ENCODE measurements around the gene CHCHD2. TPM values are rescaled to one million over a fixed set of nuclear protein-coding genes. Genes with fewer than 3 reads are reported as not detected.
"Not testable (repeated sequence)": the region's sequence is repeated elsewhere in the genome, so short reads cannot be mapped to it uniquely, and the experiment has no call there.

Gene CHCHD2
- total RNA-seq, 1 donor from 2014 or later = 200 TPM

DNA sequence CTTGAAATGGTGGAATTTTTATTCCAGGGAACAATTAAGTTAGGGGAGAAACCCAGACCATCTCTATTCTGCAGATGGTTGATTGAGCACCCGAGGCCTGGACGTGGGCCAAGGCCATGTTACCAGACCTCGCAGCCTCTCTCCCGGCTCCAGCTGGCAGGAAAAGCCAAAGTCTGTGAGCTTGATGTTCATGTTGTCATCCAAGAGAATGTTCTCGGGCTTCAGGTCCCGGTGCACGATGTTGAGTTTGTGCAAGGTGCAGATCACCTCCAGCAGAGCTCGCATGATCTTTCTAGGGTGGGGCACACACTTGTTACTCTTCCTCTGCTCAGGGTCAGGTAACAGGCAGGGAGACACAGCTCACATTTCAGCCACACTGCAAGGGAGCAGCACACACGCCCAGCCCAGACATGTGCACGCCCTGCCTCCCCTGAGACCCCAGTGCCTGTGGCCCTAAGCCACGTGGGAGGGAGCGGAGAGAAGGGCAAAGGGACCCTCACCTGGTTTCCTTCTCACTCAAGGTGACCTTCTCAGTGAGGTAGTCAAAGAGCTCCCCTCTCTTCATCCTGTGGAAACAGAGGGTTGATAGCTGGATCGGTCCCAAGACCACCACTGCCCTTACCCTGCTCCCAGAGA, 23.0 kb downstream of the CHCHD2 start:
- DNase-seq (peak; percentile 59), ATAC-seq (no peak)
- Histone ChIP-seq H3K36me3 (peaks cover 31% of the 10 kb centered on the region), H3K4me3 (no peak overlapping the region), H3K27me3 (no peaks in the 10 kb centered on the region), H3K9me3 (no peaks in the 10 kb centered on the region), H3K27ac (no peak overlapping the region), H3K4me1 (peaks cover 9% of the 10 kb centered on the region)
- TF ChIP-seq, protein P1, sequence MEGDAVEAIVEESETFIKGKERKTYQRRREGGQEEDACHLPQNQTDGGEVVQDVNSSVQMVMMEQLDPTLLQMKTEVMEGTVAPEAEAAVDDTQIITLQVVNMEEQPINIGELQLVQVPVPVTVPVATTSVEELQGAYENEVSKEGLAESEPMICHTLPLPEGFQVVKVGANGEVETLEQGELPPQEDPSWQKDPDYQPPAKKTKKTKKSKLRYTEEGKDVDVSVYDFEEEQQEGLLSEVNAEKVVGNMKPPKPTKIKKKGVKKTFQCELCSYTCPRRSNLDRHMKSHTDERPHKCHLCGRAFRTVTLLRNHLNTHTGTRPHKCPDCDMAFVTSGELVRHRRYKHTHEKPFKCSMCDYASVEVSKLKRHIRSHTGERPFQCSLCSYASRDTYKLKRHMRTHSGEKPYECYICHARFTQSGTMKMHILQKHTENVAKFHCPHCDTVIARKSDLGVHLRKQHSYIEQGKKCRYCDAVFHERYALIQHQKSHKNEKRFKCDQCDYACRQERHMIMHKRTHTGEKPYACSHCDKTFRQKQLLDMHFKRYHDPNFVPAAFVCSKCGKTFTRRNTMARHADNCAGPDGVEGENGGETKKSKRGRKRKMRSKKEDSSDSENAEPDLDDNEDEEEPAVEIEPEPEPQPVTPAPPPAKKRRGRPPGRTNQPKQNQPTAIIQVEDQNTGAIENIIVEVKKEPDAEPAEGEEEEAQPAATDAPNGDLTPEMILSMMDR (IDR thresholded peaks at IDR 0.05) = no peak
- intact Hi-C loops (cut with DNase I) = no loop called here

DNA sequence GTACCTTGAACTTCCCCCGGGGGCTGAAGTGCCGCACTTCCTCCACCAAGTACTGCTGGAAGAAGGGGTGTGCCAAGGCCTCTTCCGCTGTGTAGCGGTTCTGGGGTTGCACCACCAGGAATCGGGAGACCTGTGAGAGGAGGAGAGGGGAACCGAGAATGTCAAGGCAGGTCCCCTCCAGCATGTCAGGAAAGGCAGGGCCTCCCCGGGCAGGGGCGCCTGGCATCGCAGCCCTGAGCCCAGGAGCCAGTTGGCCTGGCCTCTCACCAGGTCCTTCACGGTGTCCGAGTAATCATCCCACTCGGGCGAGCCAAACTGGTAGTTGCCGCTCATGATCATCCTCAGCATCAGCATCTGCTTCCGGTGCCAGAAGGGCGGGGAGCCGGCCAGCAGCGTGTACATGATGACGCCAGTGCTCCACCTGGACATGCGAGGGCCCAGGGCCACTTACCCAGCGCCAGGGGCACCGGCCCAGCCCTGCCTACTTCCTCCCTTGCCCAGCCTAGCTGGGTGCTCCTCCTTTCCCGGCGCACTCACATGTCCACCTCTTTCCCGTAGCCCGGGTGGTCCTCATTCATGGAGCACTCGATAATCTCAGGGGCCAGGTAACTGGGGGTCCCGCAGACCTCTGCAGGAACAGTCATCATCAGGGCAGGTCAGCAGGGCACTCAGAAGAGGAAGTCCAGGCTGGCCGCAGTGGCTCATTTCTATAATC, 24.5 kb downstream of the CHCHD2 start:
- TF ChIP-seq, protein P1 (IDR thresholded peaks at IDR 0.05) = no peak
- Histone ChIP-seq H3K27ac (no peak overlapping the region), H3K4me3 (no peak overlapping the region), H3K27me3 (no peaks in the 10 kb centered on the region), H3K4me1 (peaks cover 9% of the 10 kb centered on the region), H3K9me3 (no peaks in the 10 kb centered on the region), H3K36me3 (peaks cover 39% of the 10 kb centered on the region)
- DNase-seq = peak; percentile 52
- ATAC-seq = no peak
- intact Hi-C loops (cut with DNase I) = no loop called here

DNA sequence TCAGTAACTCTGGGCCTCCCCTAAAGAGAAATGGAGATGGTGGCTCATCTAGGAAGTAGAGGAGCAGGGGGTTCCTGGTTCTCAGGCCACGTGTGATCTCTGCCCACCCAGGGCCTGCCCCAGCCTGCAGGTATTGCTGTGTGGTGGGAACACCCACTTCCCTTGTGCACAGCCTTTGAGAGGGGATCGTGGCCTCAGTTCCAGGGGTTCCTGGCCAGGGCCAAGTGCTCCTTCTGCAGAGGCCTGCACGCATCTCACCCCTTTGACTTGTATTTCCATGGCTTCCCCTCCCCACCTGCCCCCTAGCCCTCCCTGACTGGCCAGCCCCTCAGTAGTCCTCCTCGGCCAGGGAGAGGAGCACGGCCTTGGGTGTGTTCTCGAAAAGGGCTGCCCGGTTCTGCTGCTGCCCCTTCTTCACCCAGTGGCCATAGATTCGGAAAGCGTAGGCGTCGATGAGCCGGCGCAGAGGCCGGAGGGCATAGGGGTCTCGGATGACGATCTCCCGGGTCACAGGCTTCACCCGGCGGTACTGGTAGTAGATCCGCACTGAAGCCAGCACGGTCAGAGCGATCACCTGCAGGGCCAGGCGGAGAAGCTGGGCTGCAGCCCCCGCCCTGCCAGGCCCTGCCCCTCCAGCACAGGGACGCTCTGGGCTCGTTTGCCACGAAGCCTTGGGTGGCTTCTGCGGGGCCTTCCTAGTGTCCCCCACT, 25.4 kb downstream of the CHCHD2 start:
- intact Hi-C loops (cut with DNase I); H3K27me3 ChIP-seq; H3K9me3 ChIP-seq; H3K27ac ChIP-seq; ATAC-seq; H3K4me3 ChIP-seq; H3K4me1 ChIP-seq: not testable (repeated sequence)
- DNase-seq = peak; percentile 57
- peaks cover 39% of the 10 kb centered on the region for H3K36me3 ChIP-seq

DNA sequence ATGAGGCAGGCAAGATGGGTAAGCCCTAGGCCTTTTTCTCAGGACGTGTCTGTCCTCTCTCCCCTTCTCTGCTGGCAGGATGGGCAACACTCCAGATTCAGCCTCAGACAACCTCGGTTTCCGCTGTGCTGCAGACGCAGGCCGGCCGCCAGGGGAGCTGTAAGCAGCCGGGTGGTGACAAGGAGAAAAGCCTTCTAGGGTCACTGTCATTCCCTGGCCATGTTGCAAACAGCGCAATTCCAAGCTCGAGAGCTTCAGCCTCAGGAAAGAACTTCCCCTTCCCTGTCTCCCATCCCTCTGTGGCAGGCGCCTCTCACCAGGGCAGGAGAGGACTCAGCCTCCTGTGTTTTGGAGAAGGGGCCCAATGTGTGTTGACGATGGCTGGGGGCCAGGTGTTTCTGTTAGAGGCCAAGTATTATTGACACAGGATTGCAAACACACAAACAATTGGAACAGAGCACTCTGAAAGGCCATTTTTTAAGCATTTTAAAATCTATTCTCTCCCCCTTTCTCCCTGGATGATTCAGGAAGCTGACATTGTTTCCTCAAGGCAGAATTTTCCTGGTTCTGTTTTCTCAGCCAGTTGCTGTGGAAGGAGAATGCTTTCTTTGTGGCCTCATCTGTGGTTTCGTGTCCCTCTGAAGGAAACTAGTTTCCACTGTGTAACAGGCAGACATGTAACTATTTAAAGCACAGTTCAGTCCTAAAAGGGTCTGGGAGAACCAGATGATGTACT, 26.7 kb downstream of the CHCHD2 start:
- no peaks in the 10 kb centered on the region for H3K27me3 ChIP-seq
- H3K27ac ChIP-seq = peak overlapping the region; percentile 44
- H3K36me3 ChIP-seq = peaks cover 30% of the 10 kb centered on the region
- DNase-seq = peak; percentile 71
- intact Hi-C loops (cut with DNase I) = loop anchor here (5.0 kb wide), 1 partner anchor 77 kb away; no protein-coding TSS in a partner anchor
- ATAC-seq = peak; percentile 54
- TF ChIP-seq, protein P1 (IDR thresholded peaks at IDR 0.05) = peak; percentile 55
- H3K4me3 ChIP-seq = no peak overlapping the region
- H3K4me1 ChIP-seq = peaks cover 9% of the 10 kb centered on the region
- no peaks in the 10 kb centered on the region for H3K9me3 ChIP-seq

DNA sequence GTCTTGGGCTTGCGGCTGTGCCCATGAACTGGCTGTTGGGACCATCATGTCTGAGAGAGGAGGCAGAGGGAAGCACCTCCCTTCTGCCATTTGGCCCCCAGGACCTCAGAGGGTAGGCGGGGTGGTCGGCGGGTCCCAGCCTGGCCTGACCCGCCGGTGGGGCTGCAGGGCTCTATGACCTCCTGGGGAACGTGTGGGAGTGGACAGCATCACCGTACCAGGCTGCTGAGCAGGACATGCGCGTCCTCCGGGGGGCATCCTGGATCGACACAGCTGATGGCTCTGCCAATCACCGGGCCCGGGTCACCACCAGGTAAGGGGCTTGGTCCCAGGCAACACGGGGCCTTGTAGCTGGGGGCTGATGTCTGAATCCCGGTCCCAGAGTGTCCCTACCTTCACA, 28.1 kb downstream of the CHCHD2 start:
- peak; percentile 48 for DNase-seq
- TF ChIP-seq, protein P1 (IDR thresholded peaks at IDR 0.05) = no peak
- H3K27ac ChIP-seq = no peak overlapping the region

More for the DNA sequence above, 28.1 kb downstream of the CHCHD2 start:
- H3K4me3 ChIP-seq = no peak overlapping the region
- no peak for ATAC-seq
- no peaks in the 10 kb centered on the region for H3K9me3 ChIP-seq
- intact Hi-C loops (cut with DNase I) = loop anchor here (5.0 kb wide), 1 partner anchor 76 kb away; no protein-coding TSS in a partner anchor
- peaks cover 9% of the 10 kb centered on the region for H3K4me1 ChIP-seq
- peaks cover 27% of the 10 kb centered on the region for H3K36me3 ChIP-seq
- no peaks in the 10 kb centered on the region for H3K27me3 ChIP-seq
